Measurements from ENCODE around the gene WNT3A. TPM values are rescaled to one million over a fixed set of nuclear protein-coding genes. Genes with fewer than 3 reads are reported as not detected.

WNT3A gene
- total RNA-seq, 1 donor from 2014 or later: not detected

GRCh38 chr1:228101614-228101993 lies 94.8 kb downstream of the WNT3A start:
- DNase-seq: no peak

GRCh38 chr1:228101994-228102790 lies 95.4 kb downstream of the WNT3A start:
- no peak for DNase-seq

- DNase-seq: peak; percentile 76
Observed at GRCh38 chr1:228102791-228103620, 96.2 kb downstream of the WNT3A start, which contains the start of gene C1orf35. Gene C1orf35, minus strand, starts transcription at chr1:228103325. Its CDS starts 98 bp downstream, at chr1:228103227.

GRCh38 chr1:228104526-228105269 lies 97.9 kb downstream of the WNT3A start:
- DNase-seq: no peak

- DNase-seq: no peak
Observed at GRCh38 chr1:228105270-228105995, 98.6 kb downstream of the WNT3A start.

- DNase-seq: no peak
Observed at GRCh38 chr1:228105996-228106799, 99.4 kb downstream of the WNT3A start.

GRCh38 chr1:228106800-228107054 lies 99.9 kb downstream of the WNT3A start:
- DNase-seq: no peak

GRCh38 chr1:228107636-228108035 lies 100.8 kb downstream of the WNT3A start:
- DNase-seq: no peak

- no peak for DNase-seq
Observed at GRCh38 chr1:228108055-228108690, 101.4 kb downstream of the WNT3A start.

GRCh38 chr1:228108742-228109072 lies 101.9 kb downstream of the WNT3A start:
- DNase-seq: no peak

GRCh38 chr1:228109073-228109961 lies 102.5 kb downstream of the WNT3A start, which contains the start of gene MRPL55:
Gene MRPL55, minus strand, starts transcription at chr1:228109299. Its CDS starts 1,039 bp downstream, at chr1:228108260.
- DNase-seq: peak; percentile 98

GRCh38 chr1:228109962-228110488 lies 103.2 kb downstream of the WNT3A start:
- DNase-seq: no peak

GRCh38 chr1:228110556-228110955 lies 103.8 kb downstream of the WNT3A start:
- no peak for DNase-seq

Small RNA genes within 50 kb of the gene (small RNA-seq; reads per million reads assigned to genes)
- not detected for gene SEPT14P17

Other genes starting within 250 kb of the WNT3A start
- gene PRSS38, start 191.3 kb upstream of the WNT3A start, total RNA-seq: not detected
- gene WNT9A, start 59.1 kb upstream of the WNT3A start, total RNA-seq: 1.9 TPM
- gene ARF1, start 75.7 kb downstream of the WNT3A start, total RNA-seq: 96.2 TPM
- 4.1 TPM for gene C1orf35, start 96.3 kb downstream of the WNT3A start, total RNA-seq
- gene MRPL55, start 102.3 kb downstream of the WNT3A start, total RNA-seq: 24.8 TPM
- 91.6 TPM for gene GUK1, start 133.3 kb downstream of the WNT3A start, total RNA-seq
- gene GJC2, start 142.9 kb downstream of the WNT3A start, total RNA-seq: 1.1 TPM
- 4.2 TPM for gene IBA57, start 158.8 kb downstream of the WNT3A start, total RNA-seq
- gene OBSCN, start 201.0 kb downstream of the WNT3A start, total RNA-seq: 42.4 TPM